GM12878 (cell line): ENCODE measurements around the gene GOLGA8B. TPM values are rescaled to one million over a fixed set of nuclear protein-coding genes. Genes with fewer than 3 reads are reported as not detected.

Experiments
- ATAC-seq: fragments of 200-7000 bp; cut with Tn5 transposase; 3 replicates; pipeline ENCODE4 v1.9.1; 2020; ENCODE audit warnings: mild to moderate bottlenecking, moderate library complexity
- BruUV-seq: library from RNA; stranded (reverse); fragments of 400-500 nt; replicated peaks from 2 replicates; lab custom pipeline; 2021; lab: Mats Ljungman, UMichigan
- CTCF ChIA-PET: fragments of 300-600 bp; sonication (Branson Sonifier 250); formaldehyde crosslinking; extraction: SDS; loops from one replicate; lab custom pipeline; 2021; ENCODE audit warnings: inconsistent platforms; lab: Yijun Ruan, JAX
- POLR2A ChIA-PET: fragments of 350-600 bp; formaldehyde crosslinking; extraction: SDS; loops from one replicate; lab custom pipeline; 2021; ENCODE audit warnings: inconsistent platforms; lab: Charles Lee
- RAD21 ChIA-PET: fragments of 300-600 bp; sonication (Branson Sonifier 250); formaldehyde crosslinking; loops from one replicate; lab custom pipeline; 2023; ENCODE audit warnings: antibody characterized with exemption; ENCODE audit not compliant: unreplicated experiment; lab: Charles Lee
- SMC1A ChIA-PET: fragments of 300-600 bp; sonication (Branson Sonifier 250); formaldehyde crosslinking; loops from one replicate; lab custom pipeline; 2023; ENCODE audit not compliant: unreplicated experiment, uncharacterized antibody; lab: Charles Lee
- DNase-seq: peaks from one replicate; pipeline ENCODE4 v3.0.0-alpha.2; 2011; ENCODE audit warnings: low read depth, low spot score
- FAIRE-seq: peaks from 3 replicates; lab custom pipeline; 2011; peaks lifted over from hg19 to GRCh38; lab: Jason Lieb, UNC
- H2AFZ ChIP-seq: 2 replicates; pipeline ENCODE4 v1.6.0; 2011; ENCODE audit warnings: low read depth, low read length, control low read depth; ENCODE audit not compliant: control insufficient read depth
- H3K27ac ChIP-seq: 2 replicates; pipeline ENCODE4 v1.5.1; 2011; ENCODE audit warnings: control low read depth; ENCODE audit not compliant: control insufficient read depth, insufficient read depth
- H3K27me3 ChIP-seq, 2 experiments: replicated peaks in 1 of 2; 2 replicates each; pipeline versions ENCODE4 v1.6.0 to v1.6.1; 2011; ENCODE audit warnings: low read length in 1 of 2; ENCODE audit not compliant: control insufficient read depth in 2 of 2, insufficient read depth in 2 of 2
- H3K36me3 ChIP-seq, 2 experiments: 2 replicates each; pipeline ENCODE4 v1.5.1; 2011; ENCODE audit warnings: low read length in 1 of 2; ENCODE audit not compliant: control insufficient read depth in 2 of 2, insufficient read depth in 2 of 2
- H3K4me1 ChIP-seq: 2 replicates; pipeline ENCODE4 v1.6.1; 2011; ENCODE audit warnings: mild to moderate bottlenecking, low read length, moderate library complexity, mixed read lengths; ENCODE audit not compliant: control insufficient read depth, insufficient read depth
- H3K4me2 ChIP-seq: 2 replicates; pipeline ENCODE4 v1.6.0; 2011; ENCODE audit warnings: control low read depth; ENCODE audit not compliant: control insufficient read depth, insufficient read depth
- H3K4me3 ChIP-seq: fragments of 200-600 bp; sonication (generic); 2 replicates; pipeline ENCODE4 v1.5.1; 2016
- H3K79me2 ChIP-seq: 2 replicates; pipeline ENCODE4 v1.6.0; 2011; ENCODE audit warnings: low read length; ENCODE audit not compliant: control insufficient read depth, insufficient read depth
- H3K9ac ChIP-seq: 2 replicates; pipeline ENCODE4 v1.8.0; 2011; ENCODE audit warnings: low read length, control low read depth, mixed read lengths; ENCODE audit not compliant: control insufficient read depth, insufficient read depth
- H3K9me3 ChIP-seq: replicated peaks from 3 replicates; pipeline ENCODE4 v1.5.1; 2011; ENCODE audit warnings: mild to moderate bottlenecking, low read length; ENCODE audit not compliant: control insufficient read depth, insufficient read depth
- H4K20me1 ChIP-seq: 2 replicates; pipeline ENCODE4 v1.6.0; 2011; ENCODE audit not compliant: control insufficient read depth, insufficient read depth
- ASH2L ChIP-seq: fragments of 300-600, 200-600 bp; sonication (generic); IDR thresholded peaks from 2 replicates; pipeline ENCODE4 v1.6.1; 2017; ENCODE audit warnings: low read depth, mild to moderate bottlenecking, borderline replicate concordance
- ATF7 ChIP-seq: fragments of 450-650 bp; IDR thresholded peaks from 2 replicates; pipeline ENCODE4 v1.6.1; 2016; ENCODE audit warnings: low read depth, mild to moderate bottlenecking
- BRCA1 ChIP-seq: IDR thresholded peaks from 2 replicates; pipeline ENCODE4 v1.6.1; 2011; ENCODE audit warnings: low read depth, low read length, improper control_type of control experiment
- CBFB ChIP-seq: IDR thresholded peaks from 2 replicates; pipeline ENCODE4 v1.6.1; 2016; ENCODE audit warnings: antibody characterized with exemption, low read depth
- CHD2 ChIP-seq: IDR thresholded peaks from 2 replicates; pipeline ENCODE4 v1.6.1; 2011; ENCODE audit warnings: low read depth, low read length, improper control_type of control experiment, borderline replicate concordance
- CTCF ChIP-seq, 3 experiments: IDR thresholded peaks in 2 of 3; conservative IDR thresholded peaks in 1 of 3; 2 replicates each; pipeline ENCODE4 v1.5.1; 2011; ENCODE audit warnings: low read depth in 3 of 3, low read length in 3 of 3, mild to moderate bottlenecking in 3 of 3, control low read depth in 2 of 3, moderate library complexity in 2 of 3, inconsistent platforms in 1 of 3, mixed read lengths in 1 of 3; ENCODE audit not compliant: control insufficient read depth in 2 of 3, insufficient read depth in 1 of 3; ENCODE audit errors: extremely low read depth in 1 of 3
- EZH2 ChIP-seq: IDR thresholded peaks from 2 replicates; pipeline ENCODE4 v1.6.1; 2012; ENCODE audit warnings: low read depth, mild to moderate bottlenecking, control low read depth, inconsistent platforms, low read length, borderline replicate concordance; ENCODE audit not compliant: control insufficient read depth
- FOXM1 ChIP-seq: IDR thresholded peaks from 2 replicates; pipeline ENCODE4 v1.6.1; 2012; ENCODE audit warnings: low read depth, mild to moderate bottlenecking, inconsistent platforms, low read length, moderate library complexity
- JUNB ChIP-seq: IDR thresholded peaks from 2 replicates; pipeline ENCODE4 v1.6.1; 2016; ENCODE audit warnings: antibody characterized with exemption, mild to moderate bottlenecking
- MLLT1 ChIP-seq: fragments of 450-650 bp; IDR thresholded peaks from 2 replicates; pipeline ENCODE4 v1.6.1; 2016; ENCODE audit warnings: mild to moderate bottlenecking
- PAX5 ChIP-seq: IDR thresholded peaks from 2 replicates; pipeline ENCODE4 v1.6.1; 2011; ENCODE audit warnings: low read depth, low read length, borderline replicate concordance
- PML ChIP-seq: IDR thresholded peaks from 2 replicates; pipeline ENCODE4 v1.6.1; 2012; ENCODE audit warnings: low read length, inconsistent platforms
- SMARCA5 ChIP-seq: fragments of 450-650 bp; IDR thresholded peaks from 2 replicates; pipeline ENCODE4 v1.6.1; 2017; ENCODE audit warnings: mild to moderate bottlenecking
- SRF ChIP-seq, 2 experiments: IDR thresholded peaks; 2 replicates each; pipeline ENCODE4 v1.6.1; 2011; ENCODE audit warnings: low read depth in 2 of 2, low read length in 2 of 2, mild to moderate bottlenecking in 1 of 2, moderate library complexity in 1 of 2
- ZNF384 ChIP-seq: IDR thresholded peaks from 2 replicates; pipeline ENCODE4 v1.6.1; 2012; ENCODE audit warnings: low read depth, mild to moderate bottlenecking, low read length, improper control_type of control experiment, borderline replicate concordance
- in situ Hi-C: fragments of 300-500 bp; cut with MboI; formaldehyde crosslinking; loops from 9 replicates; pipeline ENCODE4 v1.14.3; 2018; ENCODE audit warnings: mixed read lengths
- intact Hi-C: fragments of 100-400 bp; cut with micrococcal nuclease; formaldehyde crosslinking; loops from one replicate; pipeline ENCODE4 v1.14.2; 2022; ENCODE audit not compliant: unreplicated experiment
- polyA plus RNA-seq, 11 experiments: library from polyadenylated mRNA; depleted of rRNA in 4 of 11; unstranded in 6 of 11; stranded (reverse) in 5 of 11; fragments of >200 nt; fragmentation: Nextera tagmentation in 4 of 11; fragmentation: Illumina TruSeq in 1 of 11; extraction: Ambion mirVana in 4 of 11; extraction: Trizol in 1 of 11; gene quantifications; 1 replicate in 1 of 11; 2 replicates in 10 of 11; pipeline versions ENCODE4 v1.2.1 to v1.2.3, GENCODE V29; 2011 to 2016; ENCODE audit warnings: inconsistent platforms in 2 of 11, missing spikeins in 2 of 11, low read depth in 1 of 11
- total RNA-seq, 4 experiments: library from RNA; depleted of rRNA in 3 of 4; stranded (reverse); fragments of >200 nt in 3 of 4; fragmentation: Illumina TruSeq in 1 of 4; extraction: Trizol in 1 of 4; gene quantifications; 2 replicates each; pipeline versions ENCODE4 v1.2.1 to v1.2.3, GENCODE V29; 2013 to 2021

The GOLGA8B gene
- total and polyA plus RNA-seq, 10 of the 15 experiments (the other 5 are each of a cell fraction or from before 2014, with no cell fraction given) = 18.5 to 302 (median 78.7) TPM

GRCh38 chr15:34597316-34597715 is 13.9 kb upstream of the GOLGA8B start:
- ChIA-PET POLR2A (no interaction called here), CTCF (no interaction called here), RAD21 (no interaction called here), SMC1A (no interaction called here)
- H3K27me3 ChIP-seq = peaks cover 0 to 2% of the 10 kb centered on the region in 2 experiments; a peak in 1 of 4 replicates
- no peak overlapping the region for H3K4me3 ChIP-seq
- DNase-seq = no peak
- no peaks in the 10 kb centered on the region for H3K4me1 ChIP-seq
- FAIRE-seq = no peak
- no peaks in the 10 kb centered on the region for H3K36me3 ChIP-seq
- ATAC-seq = no peak
- intact Hi-C loops (no loop called here), in situ Hi-C loops (loop anchor here (25.0 kb wide), 2 partner anchors 360 to 535 kb away; partner anchors contain the start of gene EMC4)
- TF ChIP-seq MLLT1 = no peak
- TF ChIP-seq ZNF384 = no peak
- no peak for TF ChIP-seq JUNB
- TF ChIP-seq EZH2 = no peak
- TF ChIP-seq ATF7 = no peak
- no peak for TF ChIP-seq ASH2L
- no peak for TF ChIP-seq FOXM1
- no peak for TF ChIP-seq SRF (IDR thresholded peaks at IDR 0.05; ENCODE audit: low read depth in 2 of 2, low read length in 2 of 2)
- no peak for TF ChIP-seq SMARCA5
- no peak for TF ChIP-seq PML
- no peak for TF ChIP-seq BRCA1
- TF ChIP-seq CTCF (IDR thresholded peaks at IDR 0.05 in 2 of 3, conservative IDR thresholded peaks at IDR 0.05 in 1 of 3; ENCODE audit: control insufficient read depth in 2 of 3, extremely low read depth in 1 of 3, insufficient read depth in 1 of 3, low read depth in 3 of 3, low read length in 3 of 3) = no peak
- no peak for TF ChIP-seq PAX5
- TF ChIP-seq CBFB = no peak
- no peak for TF ChIP-seq CHD2
- no peaks in the 10 kb centered on the region for H3K9me3 ChIP-seq
- BruUV-seq = no TSS peak
- H4K20me1 ChIP-seq = no peaks in the 10 kb centered on the region
- H3K9ac ChIP-seq = no peak overlapping the region
- no peak overlapping the region for H3K4me2 ChIP-seq
- H2AFZ ChIP-seq = no peak overlapping the region
- no peak overlapping the region for H3K27ac ChIP-seq
- no peaks in the 10 kb centered on the region for H3K79me2 ChIP-seq
